Right forelimb (tissue), 1 donor: ENCODE measurements around the gene REN.

Experiments used
- DNase-seq: peaks from one replicate; pipeline ENCODE4 v3.0.0-alpha.2; 2018

Gene REN

DNA sequence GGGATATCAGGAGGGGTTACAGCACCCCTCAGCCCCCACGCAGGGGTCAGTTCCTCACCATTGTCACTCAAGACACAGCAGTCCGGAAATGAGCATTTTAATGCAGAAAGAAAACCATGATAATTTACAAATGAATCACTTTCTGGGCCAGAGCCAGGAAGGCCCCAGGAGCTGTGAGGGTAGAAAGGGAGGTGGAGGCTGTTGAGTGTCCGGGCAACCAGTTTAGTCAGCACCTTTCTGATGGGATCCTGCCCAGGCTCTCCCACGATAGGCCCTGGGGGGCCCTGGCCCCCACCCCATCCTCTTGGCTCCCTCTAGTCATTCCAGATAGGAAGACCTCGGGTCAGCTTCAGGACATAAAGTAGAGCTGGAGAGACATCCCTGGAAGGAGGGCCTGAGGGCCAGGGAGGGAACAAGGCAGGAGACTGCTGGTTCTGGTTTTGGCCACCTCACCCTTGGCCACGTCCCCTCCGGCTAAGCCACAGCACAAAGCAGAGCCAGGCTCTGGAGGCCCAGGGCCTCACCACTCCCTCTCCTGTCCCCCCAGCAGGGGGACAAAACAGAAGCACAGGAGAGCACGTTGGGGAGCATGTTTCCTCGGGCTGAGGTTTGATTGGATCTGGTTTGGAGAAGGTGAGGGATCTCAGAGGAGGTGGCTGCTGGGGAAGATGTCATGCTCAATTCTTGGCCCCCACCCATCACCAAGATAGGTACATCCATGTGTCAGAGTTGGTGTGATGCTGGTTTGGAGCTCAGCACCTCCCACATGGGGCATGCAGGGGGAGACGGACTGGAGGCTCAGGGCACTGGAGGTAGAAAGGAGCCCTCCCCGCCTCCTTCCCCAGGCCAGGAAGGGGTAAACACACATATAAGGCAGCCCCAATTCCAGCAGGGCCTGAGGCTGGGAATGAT lies 34.9 kb downstream of the REN start:
- no peak for DNase-seq

DNA sequence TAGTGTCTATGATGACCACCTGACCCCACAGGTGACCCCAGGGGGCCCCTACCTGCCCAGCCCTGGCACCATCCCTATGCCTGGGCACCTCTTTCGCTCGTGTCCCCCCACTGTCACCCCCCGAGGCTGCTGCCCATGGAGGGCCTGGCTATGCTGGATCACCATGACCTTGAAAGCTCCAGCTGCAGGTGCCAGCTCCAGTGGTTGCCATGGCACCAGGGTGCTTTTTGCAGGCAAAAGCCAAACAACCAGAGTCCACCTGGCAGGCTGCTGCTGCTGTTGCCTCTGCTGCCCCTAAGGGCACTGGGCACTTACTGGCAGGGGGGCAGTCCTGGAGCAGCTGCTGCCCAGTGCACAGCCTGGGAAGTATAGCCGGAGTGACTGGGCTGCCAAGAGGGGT lies 36.0 kb downstream of the REN start:
- no peak for DNase-seq

DNA sequence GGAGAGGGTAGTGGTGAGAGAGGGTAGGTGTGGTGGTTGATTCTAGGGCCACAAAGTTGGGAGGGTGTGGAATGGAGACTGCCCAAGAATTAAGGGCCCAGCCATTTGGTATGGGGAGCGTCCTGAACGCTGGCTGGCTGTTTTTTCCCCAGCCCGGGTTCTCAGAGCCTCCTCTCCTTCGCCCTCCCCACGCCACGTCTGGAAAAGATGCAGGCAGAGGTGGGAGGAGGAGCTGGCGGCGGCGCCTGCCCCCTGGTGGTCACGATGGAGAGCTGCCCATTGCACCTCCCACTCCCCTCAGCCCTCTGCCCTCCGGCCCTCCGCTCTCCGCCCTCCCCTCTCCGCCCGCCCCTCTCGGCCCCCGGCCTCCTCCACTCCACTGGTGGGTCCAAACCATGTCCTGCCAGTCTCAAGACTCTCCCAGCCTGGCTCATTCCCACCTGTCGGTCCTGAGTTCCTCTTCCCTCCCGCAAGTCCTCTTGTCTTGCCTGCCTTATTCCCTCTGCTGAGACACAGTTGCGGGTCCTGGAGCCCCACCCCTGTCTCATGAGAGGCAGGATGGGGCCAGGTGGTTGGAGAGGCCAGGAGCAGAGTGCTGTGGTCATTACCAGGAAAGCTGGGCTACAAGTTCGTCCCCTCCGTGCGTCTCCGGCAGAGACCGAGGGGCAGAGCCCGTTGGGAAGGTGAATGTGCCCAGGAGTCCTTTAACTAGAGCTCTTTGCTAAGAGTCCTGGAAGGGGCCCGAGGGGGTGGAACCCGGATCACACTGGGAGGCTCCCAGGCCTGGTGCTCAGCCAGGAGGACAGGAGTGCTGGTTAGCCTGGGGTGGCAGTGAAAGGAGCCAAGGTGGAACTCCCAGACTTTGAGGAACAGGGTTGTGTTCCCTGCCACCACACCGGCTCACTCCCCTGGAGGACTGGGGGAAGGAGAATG lies 36.9 kb downstream of the REN start:
- DNase-seq: peak; percentile 85

DNA sequence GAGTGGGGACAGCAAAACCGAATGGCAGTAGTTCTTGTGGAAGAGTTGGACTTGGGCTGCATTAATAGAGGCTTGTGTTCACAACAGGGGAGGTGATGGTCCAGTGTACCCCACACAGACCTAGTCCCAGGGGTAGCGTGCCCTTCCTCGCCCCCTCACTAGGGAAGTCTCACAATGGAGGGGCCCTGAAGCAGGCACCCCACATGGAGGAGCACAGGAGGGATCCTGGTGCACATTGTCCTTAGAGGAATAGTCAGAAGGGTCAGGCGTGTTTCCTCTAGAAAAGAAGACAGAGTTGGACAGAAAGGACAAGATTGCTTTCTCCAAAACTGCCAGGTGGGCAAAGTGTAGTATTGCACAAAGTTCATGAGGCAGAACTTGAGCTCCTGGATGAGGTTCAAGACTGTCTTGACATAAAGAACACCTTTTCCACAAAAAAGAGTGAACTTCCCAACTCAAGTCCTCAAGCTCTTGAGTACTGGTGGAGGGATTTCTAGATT lies 37.6 kb downstream of the REN start:
- no peak for DNase-seq

DNA sequence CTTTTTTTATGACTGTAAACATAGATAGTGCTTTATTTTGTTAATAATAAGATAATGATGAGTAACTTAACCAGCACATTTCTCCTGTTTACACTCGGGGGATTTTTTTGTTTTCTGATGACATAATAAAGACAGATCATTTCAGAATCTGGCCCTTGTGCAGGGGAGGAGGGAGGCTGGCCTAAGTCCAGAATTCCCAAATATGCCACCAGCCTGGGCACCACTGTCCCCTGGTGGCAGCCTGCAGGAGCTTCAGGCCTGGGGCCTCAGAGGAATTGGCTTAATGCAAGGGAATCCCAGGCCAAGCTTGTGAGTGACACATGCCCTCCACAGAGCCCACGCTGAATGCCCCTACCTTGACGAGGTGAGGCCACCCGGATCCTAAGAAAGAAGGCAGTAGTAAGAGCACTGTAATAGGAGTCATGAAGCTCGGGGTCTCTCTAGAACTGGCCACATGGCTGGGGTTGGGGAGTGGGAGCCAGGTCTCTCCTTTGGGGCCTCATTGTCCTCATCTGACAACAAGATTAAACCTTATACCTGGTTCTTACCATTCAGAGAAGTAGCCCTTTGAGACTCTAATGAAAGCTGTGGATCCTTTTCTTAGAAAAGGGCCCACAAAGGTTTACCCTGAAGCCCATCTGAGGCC lies 38.4 kb downstream of the REN start:
- no peak for DNase-seq

DNA sequence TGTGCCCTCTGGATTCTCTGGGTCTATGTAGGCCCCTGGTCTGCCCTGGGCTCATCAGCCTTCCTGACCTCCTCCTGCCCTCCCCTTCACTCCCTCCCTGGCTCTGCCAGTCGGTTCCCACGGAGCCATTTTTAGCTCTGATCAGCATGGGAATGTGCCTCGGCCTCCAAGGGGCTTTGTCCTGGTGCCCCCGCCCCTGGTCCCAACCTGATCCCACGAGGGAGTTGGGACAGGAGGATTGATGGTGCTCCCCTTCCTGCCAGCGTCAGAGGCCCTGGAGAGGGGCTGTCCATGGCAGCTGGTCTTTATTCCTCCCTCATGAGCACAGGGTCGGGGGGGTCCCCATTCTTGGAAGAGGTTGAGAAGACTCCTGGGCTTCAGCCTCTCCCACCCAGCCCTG lies 39.2 kb downstream of the REN start:
- no peak for DNase-seq

DNA sequence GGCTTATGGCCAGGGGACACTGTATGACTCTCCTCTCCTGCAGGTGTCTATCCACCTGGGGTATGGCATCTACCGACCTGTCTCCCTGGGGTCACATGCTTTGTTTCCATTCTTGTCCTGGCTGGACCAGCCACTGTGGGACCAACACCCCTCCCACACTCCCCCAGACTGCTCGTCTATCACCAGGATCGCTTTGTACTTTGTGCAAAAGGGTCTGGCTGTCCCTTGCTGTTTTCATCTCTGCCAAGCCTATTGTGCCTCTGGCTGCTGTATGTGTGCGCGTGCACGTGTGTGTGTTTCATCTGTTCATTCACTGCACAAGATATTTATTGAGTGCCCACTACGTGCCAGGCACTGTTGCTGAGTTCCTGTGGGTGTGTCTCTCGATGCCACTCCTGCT lies 39.8 kb downstream of the REN start:
- no peak for DNase-seq

DNA sequence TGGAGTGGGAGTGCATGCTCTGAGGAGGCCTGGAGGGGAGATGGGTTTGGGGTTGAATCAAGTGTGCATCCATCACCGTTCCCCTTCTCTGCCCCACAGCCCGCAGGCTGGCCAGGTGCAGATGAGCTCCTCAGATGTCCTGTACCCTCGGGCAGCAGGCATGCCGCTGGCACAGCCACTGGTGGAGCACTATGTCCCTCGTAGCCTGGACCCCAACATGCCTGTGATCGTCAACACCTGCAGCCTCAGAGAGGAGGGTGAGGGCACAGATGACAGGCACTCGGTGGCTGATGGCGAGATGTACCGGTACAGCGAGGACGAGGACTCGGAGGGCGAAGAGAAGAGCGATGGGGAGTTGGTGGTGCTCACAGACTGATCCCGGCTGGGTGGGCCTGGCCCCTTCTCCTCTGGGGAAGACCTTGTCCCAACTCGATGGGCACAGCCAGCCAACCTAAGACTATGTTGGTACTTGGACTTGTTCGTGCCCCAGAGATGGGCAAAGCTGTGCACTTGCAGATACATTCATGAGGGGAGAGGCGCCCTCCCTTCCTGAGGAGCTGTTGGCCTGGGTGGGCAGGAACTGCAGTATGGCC lies 40.3 kb downstream of the REN start:
- DNase-seq: no peak

DNA sequence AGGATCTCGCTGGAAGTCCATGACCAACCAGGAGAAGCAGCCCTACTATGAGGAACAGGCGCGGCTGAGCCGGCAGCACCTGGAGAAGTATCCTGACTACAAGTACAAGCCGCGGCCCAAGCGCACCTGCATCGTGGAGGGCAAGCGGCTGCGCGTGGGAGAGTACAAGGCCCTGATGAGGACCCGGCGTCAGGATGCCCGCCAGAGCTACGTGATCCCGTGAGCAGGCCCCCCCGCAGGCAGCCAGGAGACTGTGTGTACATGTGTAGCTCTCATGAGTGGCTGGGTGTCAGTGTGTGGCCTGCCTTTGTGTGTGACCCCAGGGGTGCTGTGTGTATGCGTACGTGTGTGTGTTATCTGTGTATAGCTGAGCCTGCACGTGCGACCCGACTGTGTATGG lies 41.5 kb downstream of the REN start:
- no peak for DNase-seq

DNA sequence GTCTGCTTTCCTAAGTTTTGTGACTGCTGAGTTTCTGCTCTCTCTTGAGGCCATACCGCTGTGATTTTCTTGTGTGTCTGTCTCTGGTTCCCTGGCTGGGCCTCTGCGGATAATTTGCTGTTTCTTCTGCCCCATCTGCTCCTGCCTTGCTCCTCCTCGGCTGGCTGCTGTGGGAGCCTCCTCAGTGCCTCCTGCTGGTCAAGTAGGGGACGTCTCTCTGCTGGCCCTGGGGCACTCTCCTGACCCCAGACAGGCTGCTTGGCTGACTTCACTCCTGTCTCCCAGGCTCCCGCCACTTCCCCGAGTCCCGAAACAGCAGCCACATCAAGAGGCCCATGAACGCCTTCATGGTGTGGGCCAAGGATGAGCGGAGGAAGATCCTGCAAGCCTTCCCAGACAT lies 42.8 kb downstream of the REN start:
- DNase-seq: no peak

DNA sequence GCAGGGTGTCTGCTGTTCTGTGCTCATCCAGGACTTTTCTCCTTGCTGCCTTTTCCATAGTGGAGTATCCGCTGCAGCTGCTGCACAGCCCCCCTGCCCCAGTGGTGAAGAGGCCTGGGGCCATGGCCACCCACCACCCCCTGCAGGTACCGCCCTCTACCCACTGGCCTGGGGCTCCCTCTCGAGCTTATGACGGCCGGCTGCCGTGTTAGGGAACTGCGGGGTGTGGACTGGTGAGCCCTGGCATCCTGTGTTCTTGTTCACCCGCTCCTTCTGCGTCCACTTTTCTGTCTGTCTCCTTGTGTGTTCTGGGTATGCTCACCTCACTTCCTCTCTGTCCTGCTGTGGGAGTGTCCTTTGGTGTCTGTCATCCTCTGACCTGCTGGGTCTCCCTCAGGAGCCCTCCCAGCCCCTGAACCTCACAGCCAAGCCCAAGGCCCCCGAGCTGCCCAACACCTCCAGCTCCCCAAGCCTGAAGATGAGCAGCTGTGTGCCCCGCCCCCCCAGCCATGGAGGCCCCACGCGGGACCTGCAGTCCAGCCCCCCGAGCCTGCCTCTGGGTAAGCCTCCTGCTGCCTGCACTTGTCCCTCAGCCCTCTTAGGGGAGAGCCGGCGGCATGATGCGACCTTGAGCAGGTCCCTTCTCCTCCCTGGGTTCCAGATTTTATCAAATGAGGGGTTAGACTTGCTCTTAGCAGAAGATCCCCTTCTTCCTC lies 44.1 kb downstream of the REN start:
- DNase-seq: no peak

DNA sequence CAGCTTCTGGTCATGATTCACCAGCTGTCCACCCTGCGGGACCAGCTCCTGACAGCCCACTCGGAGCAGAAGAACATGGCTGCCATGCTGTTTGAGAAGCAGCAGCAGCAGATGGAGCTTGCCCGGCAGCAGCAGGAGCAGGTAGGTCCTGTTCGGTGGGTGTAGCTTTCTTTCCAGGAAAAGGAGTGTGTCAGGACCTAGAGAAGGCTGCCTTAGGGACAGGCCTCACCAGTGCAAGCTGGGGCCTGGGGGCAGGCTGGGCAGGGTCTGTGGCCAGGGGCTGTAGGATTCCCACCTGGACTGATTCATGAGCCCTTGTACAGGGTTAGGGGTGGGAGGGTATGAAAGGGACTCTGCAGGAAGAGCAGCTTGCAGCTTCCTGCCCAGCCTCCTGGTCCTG lies 49.6 kb downstream of the REN start:
- no peak for DNase-seq

DNA sequence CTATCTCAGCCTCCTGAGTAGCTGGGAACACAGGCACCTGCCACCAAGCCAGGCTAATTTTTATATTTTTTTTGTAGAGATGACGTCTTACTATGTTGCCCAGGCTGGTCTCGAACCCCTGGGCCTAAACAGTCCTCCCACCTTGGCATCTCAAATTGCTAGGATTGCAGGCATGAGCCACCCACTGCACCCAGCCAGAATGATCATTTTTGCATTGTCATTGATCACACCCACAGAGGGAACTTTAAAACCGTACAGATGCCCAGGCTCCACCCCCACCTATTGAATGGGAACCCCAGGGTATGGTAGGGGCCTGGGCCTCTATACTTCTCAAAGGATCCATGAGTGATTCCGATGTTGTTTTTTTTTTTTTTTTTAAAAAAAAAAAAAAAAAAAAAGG lies 51.0 kb downstream of the REN start:
- DNase-seq: no peak

DNA sequence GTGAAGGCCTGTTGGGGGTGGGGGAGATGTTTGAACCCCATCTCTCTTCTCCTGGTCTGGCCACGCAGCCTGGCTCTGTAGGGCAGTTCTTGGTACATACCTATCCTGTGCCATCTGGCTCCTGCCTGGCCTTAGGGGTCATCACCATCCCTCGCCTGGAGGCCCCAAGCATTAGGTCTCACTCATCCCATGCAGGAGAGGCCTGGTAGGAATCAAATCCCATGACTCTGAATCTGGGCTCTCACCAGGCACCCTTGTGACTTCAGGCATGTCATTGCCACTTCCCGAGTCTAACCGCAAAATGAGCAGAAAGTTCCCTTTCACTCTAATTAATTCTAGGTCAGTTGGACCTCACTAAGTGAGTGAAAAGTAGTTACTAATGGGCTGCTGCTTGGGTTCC lies 51.5 kb downstream of the REN start:
- no peak for DNase-seq

DNA sequence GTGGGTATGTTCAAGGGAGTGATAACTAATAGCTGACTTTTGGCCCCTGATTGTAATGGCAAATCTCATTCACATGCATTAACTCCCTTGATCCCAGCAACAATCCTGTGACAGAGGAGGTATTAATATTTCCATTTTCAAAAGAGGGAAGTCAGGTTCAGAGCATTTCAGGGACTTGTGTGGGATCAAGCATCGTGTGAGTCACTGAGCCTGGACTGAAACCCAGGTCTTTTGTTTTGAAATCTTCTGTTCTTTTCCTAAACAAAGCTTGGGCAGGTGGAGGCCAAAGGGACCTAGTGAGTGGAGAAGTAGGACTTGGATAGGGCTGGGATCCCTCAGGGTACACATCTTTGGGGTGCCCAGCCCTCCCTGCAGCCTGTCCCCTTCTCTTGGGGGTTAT lies 52.2 kb downstream of the REN start:
- no peak for DNase-seq

DNA sequence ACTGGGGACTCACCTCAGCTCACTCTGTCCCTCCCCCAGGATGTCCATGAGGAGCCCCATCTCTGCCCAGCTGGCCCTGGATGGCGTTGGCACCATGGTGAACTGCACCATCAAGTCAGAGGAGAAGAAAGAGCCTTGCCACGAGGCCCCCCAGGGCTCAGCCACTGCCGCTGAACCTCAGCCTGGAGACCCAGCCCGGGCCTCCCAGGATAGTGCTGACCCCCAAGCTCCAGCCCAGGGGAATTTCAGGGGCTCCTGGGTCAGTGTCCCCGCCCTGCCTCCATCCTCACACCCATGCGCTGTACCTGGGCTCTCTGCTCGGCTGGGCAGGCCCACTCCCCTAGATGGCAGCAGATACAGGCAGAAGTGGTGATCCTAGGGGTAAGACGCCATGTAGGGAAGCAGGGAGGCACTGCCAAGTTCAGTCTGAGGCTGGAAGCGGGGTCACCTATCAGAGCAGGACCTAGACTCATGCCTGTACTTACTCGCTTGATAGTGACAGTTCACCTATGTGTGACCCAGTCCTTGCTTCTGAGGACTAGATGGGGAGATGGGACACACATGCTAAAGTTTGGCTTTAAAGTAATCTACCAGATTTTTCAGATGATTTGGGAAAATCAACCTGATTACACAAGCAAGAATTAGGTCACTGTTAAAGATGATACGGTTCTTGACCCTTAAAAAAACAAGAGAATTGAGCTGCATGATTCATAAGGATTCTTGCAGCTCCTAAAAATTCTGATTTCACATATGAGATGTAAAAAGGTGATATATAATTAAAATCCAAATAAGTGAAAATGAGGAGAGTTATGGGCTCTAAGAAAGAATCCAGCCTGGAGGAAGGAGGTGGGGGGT lies 53.0 kb downstream of the REN start:
- no peak for DNase-seq

DNA sequence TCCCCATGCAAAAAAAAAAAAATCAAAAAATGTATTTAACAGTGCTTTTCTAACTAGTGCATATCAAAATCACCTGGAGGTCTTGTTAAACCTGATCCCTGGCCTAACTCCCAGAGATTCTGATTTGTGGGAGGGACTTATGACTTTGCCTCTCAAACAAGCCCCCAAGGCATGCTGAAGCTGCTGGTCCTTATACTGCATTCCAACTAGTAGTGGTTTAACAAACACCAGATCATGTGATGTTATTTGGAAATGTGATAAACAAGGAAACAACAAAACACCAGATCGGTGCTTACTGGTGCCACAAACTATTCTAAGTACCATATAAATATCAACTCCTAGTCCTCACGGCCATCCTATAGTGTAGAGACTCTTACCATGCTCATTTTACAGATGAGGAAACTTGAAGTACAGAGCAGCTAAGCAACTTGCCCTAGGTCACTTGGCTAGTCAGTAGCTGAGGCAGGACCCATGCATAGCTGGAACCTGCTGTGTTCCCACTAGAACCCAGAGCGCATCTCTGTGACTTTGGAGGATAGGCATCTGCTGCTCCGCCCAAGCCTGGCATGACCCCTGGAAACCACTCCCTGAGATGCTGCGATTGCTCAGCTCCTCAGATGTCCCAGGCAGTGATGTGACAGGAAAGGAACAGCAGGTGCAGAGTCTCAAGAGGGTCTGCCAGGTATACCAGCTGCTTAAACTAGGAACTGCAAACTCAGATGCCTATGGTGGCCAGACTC lies 55.1 kb downstream of the REN start:
- DNase-seq: no peak

DNA sequence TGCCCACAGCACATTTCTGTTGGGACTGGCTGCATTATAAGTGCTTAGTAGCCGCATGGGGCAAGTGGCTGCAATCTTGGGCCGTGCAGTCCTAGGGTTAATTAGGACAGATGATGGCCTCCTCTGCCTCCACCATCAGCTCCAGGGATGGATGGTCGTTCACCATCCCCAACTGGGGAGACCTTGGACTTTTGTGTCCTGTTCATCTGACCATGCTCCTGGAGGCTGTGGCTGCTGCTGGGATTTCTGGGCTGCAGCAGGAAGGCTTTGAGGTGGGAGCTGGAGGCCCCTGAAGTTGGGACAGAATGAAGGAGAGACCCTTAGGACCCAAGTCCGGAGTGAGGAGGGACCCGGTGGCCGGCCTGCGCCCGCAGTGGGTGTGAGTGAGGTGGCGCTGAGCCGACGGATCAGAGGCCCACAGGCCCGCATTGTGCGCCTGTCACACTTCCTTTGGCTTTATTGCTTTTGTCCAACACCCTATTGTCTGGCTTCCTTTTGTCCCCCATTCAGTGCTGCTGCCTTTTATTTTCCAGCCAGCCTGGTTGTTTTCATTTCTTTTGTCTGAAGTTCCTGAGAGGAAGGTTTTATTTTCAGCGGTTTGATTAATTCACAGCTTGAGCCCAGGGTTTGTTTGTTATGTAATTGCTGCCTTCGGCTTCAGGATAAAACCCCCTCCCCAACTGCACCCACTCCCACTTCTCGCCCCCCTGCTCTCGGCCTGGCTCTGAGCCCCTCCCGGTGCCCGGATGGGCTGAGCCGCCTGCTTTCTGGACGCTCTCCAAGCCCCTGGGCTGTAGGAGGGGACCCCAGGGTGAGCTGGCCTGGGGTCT lies 57.6 kb downstream of the REN start:
- no peak for DNase-seq

DNA sequence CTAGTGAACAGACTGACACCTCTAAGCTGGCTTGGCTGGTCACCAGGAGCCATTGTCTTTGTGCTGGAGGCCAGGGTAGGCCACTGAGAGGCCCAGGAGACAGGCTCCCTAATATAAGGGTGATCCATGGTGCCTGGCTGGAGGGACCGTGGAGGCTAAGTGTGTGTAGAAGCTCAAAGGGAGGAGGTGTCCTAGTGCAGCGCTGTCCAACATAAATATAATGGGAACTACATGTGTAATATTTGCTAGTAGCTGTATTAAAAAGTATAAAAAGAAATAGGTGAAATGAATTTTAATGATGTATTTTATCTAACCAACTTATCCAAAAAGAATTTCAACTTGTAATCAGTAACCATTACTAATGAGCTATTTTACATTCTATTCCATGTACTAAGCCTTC lies 58.2 kb downstream of the REN start:
- DNase-seq: no peak

DNA sequence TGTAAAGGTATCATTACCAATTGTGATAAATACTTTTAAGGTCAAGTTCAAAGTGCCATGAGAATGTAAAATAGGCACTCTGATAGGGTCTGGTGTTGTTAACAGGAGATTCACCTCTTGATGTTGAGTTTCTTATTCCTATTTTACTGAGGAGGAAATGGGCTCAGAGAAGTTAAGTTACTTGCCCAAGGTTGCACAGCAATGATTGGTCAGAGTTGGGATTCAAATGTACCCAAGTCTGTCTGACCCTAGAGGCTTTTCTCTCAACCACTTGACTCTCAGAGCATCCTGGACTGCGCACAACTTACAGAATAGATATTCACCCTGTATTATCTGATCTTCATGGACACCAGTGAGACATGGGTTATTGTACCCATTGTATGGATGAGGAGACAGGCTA lies 59.3 kb downstream of the REN start:
- no peak for DNase-seq
